ENCODE measurements around the gene SLAIN2.

DNA sequence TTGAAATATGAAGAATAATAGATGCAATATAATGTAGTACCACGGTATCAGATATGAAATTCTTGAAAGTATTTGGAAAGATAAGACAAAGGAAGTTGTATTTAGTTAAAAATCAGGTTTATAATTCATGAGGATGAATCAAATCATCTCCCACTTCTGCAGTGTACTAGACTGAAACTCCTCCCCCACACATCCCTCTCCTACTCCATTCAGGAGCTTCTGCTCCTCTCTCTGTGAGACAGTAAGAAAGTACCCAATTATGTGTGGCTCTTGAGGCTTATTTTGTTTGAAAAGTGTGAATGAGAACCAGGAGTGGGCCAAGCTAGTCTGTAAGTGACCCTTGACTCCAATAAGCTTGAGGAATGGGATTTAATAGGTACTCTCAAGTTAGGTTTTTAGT, 9.5 kb downstream of the SLAIN2 start:
- TF ChIP-seq SP1 (CRISPR knock-in tag; conservative IDR thresholded peaks at IDR 0.05) (no peak), CTCF (IDR thresholded peaks at IDR 0.05) (no peak), GABPB1 (CRISPR knock-in tag; IDR thresholded peaks at IDR 0.05) (no peak), FOXK1 (CRISPR knock-in tag; IDR thresholded peaks at IDR 0.05) (no peak), FOXP1 (CRISPR knock-in tag; IDR thresholded peaks at IDR 0.05; ENCODE audit: borderline replicate concordance) (no peak), ESRRA (CRISPR knock-in tag; IDR thresholded peaks at IDR 0.05; ENCODE audit: borderline replicate concordance) (no peak), TP53 (CRISPR knock-in tag; IDR thresholded peaks at IDR 0.05) (no peak), CREM (CRISPR knock-in tag; IDR thresholded peaks at IDR 0.05) (no peak), FOXJ3 (CRISPR knock-in tag; IDR thresholded peaks at IDR 0.05; ENCODE audit: borderline replicate concordance) (no peak), ATF2 (CRISPR knock-in tag; IDR thresholded peaks at IDR 0.05; ENCODE audit: borderline replicate concordance, low read depth) (no peak), CREB1 (CRISPR knock-in tag; IDR thresholded peaks at IDR 0.05) (no peak)
- TF ChIP-seq, protein P1, sequence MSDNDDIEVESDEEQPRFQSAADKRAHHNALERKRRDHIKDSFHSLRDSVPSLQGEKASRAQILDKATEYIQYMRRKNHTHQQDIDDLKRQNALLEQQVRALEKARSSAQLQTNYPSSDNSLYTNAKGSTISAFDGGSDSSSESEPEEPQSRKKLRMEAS (CRISPR knock-in tag; IDR thresholded peaks at IDR 0.05), result no peak
- TF ChIP-seq, protein P2, sequence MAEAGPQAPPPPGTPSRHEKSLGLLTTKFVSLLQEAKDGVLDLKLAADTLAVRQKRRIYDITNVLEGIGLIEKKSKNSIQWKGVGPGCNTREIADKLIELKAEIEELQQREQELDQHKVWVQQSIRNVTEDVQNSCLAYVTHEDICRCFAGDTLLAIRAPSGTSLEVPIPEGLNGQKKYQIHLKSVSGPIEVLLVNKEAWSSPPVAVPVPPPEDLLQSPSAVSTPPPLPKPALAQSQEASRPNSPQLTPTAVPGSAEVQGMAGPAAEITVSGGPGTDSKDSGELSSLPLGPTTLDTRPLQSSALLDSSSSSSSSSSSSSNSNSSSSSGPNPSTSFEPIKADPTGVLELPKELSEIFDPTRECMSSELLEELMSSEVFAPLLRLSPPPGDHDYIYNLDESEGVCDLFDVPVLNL (CRISPR knock-in tag; IDR thresholded peaks at IDR 0.05; ENCODE audit: borderline replicate concordance, low read depth), result no peak
- TF ChIP-seq, protein P3, sequence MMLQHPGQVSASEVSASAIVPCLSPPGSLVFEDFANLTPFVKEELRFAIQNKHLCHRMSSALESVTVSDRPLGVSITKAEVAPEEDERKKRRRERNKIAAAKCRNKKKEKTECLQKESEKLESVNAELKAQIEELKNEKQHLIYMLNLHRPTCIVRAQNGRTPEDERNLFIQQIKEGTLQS (CRISPR knock-in tag; conservative IDR thresholded peaks at IDR 0.05), result no peak
